Islet of Langerhans (tissue), 1 donor: ENCODE measurements around the gene PDIA5.
"Not testable (repeated sequence)": the region's sequence is repeated elsewhere in the genome, so short reads cannot be mapped to it uniquely, and the experiment has no call there.

Experiments used
- FAIRE-seq: peaks from one replicate; lab custom pipeline; 2011; peaks lifted over from hg19 to GRCh38; lab: Jason Lieb, UNC

Gene PDIA5

DNA sequence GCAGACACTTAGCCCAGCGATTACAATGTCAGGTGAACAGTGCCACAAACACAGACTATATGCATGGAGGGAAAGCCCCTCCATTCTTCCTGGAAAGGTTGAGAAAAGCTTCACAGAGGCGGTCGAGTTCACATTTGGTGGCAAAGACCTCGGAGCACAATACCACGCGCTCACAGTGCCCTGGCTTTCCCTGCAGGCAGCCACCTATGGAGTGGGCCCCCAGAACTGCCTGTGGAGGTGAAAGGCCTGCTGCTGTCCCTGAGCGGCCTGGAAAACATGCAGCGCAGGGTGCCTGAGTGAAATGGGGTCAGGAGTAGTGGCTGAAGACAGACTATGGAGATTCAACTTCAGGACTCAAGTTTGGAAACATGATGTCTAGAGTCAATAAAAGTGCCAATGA lies 26.9 kb downstream of the PDIA5 start:
- no peak for FAIRE-seq

DNA sequence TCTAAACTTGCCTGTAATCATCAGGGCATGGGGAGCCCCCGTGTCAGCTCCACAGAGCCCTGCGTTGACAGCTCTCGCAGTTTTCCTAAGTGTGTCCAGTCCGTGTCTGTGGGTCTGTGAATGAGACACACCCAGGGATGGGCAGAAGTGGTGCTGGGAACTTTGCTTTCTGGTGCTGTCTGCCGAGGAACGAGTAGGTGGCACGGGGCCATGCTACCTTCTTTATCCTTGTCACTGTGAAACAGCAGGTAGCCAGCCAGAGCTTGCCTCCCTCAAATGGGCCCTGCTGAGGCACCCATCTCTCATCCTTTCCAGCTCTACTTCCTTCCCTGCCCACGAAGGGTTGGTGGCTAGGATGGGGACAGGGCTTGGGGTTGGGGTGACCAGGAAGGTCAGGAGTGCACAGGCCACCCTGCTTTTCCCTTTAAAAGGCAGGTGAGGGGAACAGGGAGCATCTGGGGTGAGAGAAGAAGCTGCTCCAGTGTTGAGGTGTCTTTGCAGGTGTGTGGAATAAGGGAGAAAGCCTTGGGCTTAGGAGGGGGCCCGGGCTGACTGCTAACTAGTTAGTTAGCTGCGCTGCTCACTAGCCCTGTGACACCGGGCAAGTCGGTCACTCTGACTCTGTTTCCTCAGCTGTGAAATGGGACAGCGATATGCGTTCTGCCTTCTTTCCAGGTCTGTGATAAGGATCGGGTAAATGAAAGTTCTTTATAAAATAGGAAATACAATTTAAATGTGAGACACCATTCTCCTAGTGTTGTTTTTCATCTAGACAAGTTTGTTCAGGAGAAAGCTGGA lies 27.9 kb downstream of the PDIA5 start:
- no peak for FAIRE-seq

DNA sequence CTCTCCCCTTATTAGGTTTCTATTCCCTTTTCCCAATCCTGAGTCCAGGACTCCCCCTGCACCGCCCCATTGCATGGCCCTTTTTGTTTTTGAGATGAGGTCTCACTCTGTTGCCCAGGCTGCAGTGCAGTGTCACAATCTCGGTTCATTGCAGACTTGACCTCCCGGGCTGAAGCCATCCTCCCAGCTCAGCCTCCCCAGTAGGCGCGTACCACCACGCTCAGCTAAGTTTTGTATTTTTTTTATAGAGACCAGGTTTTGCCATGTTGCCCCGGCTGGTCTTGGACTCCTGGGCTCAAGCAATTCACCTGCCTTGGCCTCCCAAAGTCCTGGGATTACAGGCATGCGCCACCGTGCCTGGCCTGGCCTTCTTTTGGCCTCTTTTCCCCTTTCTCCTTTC lies 29.3 kb downstream of the PDIA5 start:
- no peak for FAIRE-seq

DNA sequence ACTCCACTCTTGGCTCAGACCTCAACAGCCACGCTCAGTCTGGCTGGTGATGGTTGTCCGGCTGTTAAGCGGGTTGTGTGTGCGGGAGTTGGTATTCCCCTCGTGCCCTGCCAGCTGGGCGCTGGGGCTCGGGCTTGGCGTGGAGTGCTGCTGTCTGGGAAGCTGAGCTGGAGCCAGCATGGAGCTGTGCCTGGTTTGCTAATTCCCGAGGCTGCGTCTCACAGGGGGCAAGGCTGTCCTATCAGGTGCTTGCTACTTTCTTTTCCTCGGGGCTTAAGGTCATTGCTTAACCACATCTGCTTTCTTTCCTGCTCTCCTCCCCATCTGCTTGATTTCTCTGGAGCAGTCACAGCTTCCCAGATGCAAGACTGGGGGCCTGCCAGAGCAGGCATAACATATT lies 29.9 kb downstream of the PDIA5 start:
- no peak for FAIRE-seq

DNA sequence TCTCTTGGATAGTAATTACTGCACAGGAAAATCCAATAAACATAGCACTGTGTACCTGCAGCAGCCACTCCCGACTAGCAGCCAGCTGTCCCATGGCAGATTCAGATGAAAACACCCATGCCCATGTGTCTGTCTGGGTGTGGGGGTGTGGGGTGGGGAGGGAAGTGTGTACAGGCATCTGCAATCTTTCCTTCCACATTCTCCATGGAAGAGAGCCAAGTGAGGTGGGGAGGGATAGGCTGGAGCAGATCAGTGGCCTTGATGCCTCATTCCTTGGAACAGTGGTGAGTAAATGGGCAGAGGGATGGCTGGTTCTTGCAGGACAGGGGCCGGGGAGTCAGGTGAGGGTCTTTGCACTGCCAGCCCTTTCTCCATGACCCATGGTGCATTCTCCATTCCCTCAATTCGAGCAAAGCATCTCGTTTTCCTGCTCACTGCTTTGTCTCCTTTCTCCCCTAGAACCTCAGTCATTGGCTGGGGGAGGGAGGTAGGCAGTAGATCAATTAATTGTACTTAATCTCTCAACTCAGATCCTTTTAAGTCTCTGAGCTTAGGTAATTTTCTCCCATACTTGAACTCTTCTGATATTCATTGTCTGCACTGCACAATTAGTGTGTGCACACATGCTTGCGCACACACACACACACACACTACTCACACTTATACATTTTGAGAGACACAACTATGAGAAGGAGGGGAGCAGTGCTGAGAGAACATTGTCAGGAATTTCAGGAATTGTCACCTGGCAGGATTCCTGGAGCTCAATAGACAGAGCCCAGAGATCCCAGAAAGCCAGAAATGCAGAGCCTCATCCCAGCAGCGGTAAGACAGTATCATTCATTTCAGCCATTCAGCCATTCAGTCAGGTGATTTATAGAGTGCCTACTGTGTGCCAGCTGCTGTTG lies 31.9 kb downstream of the PDIA5 start:
- FAIRE-seq = no peak

DNA sequence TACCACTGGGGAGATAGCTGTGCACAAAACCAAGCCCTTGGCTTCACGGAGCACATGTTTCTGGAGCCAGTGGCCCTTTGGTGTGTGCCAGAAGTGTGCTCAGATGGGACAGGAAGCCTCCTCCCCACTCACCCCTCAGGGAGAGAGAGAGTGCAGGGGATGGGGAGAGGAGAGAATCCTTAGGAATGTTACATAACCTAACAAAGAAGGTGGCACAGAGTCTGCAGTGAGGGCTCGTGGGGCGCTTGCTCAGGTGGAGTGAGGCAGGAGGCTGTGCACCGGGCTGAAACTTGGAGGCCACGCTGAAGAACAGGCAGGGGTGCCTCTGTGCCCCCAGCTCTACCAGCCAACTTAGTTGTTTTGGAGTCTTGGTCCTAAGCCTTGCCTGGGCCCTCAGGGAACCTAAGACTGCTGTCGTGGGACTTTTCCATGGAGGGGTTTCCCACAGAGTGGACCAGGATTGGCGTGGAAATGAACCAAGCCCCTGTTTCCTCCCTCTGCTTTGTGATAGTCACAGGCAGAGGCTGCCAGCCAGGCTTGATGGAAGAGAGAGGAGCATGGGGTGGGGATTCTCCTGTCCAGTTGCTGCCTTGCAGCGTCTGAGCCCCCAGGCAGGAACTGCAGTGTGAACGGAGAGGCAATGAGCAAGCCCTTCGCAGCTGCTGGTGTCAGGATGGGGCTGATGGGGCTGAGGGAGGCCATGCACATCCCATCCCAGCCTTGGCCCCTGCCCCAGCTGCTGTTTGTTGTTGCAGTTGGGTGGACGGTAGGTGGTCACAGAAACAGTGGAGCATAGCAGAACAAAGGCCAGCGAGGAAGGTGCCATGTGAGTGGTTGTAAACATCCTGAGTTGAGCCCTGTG lies 32.7 kb downstream of the PDIA5 start:
- FAIRE-seq = no peak

DNA sequence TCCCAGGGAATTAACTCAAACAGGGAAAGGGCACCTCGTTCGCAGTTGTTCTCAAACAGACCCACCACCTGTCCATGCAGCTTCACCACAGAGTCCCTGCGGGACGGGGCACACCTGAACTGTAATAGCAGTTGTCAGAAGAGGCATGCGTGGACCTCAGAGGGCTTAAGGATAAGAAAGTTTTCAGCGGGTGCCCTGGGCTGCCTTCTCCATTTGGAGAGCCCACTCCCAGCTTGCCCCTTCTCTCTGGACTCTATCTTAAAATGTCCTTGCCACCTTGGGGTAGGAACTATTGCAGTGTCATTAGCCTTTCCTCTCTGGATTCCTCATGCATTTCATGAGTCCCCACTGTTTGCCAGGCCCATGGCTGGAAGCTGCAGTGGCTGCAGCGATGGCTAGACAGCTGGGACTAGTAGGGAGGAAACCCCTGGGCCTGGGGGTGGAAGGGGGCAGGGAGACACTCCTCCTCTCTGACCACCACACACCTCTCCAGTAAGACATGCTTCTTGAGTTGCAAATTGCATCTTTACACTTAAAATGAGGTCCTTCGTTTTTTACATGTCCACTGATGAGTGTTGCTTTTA lies 33.5 kb downstream of the PDIA5 start:
- no peak for FAIRE-seq

DNA sequence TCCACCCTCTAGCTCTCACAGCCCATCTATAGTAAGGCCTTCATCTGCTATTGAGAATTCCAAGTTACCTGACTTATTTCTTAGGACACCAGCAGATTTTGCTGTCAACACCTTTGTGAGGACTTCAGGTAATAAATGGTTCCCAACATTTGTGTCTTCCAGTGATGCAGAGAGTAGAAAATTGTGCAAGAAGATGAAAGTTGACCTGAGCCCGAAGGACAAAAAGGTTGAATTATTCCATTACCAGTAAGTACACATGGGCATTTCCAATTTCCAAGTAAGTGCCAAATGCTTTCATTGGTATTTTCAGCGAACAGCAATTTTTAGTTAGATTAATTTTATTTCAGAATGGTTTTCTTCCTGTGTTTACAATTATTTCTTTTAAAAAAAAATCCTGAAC lies 35.4 kb downstream of the PDIA5 start:
- FAIRE-seq = no peak

DNA sequence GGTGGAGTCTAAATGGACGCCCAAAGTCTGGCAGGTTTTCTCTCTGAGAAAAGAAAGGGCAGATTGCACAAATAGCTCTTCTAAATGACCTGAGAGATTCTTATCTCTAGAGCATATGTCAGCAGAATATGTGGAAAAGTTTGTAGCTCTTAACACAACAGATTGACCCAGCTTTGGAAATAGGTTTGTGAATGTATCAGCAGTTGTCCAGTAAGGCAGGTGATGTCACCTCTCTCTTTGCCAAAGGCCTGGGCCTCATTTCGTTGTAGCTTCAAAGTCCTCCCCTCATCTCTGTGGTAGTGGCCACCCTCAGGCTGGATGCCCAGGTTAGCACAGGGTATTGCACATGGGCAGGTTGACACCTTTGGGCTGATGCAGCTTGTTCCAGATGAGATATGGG lies 36.0 kb downstream of the PDIA5 start:
- FAIRE-seq = no peak

DNA sequence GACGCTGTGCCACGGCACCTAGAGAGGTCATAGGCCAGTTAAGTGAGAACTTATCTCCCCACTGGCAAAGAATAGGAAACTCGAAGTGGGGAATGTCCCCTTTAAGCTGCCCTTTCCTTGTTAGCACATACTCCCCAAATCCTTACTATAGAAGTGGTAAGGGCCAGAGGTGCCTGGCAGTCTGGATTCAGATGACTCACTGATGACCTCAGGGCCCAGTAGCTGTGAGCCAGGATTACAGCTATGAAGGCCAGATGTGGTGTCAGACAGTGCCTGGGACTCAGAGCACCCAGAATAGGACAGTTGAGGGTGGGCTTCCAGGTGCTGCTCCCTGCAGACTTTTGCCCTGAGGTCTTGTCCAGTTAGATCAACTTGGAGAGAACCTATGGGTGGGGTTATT lies 37.7 kb downstream of the PDIA5 start:
- no peak for FAIRE-seq

DNA sequence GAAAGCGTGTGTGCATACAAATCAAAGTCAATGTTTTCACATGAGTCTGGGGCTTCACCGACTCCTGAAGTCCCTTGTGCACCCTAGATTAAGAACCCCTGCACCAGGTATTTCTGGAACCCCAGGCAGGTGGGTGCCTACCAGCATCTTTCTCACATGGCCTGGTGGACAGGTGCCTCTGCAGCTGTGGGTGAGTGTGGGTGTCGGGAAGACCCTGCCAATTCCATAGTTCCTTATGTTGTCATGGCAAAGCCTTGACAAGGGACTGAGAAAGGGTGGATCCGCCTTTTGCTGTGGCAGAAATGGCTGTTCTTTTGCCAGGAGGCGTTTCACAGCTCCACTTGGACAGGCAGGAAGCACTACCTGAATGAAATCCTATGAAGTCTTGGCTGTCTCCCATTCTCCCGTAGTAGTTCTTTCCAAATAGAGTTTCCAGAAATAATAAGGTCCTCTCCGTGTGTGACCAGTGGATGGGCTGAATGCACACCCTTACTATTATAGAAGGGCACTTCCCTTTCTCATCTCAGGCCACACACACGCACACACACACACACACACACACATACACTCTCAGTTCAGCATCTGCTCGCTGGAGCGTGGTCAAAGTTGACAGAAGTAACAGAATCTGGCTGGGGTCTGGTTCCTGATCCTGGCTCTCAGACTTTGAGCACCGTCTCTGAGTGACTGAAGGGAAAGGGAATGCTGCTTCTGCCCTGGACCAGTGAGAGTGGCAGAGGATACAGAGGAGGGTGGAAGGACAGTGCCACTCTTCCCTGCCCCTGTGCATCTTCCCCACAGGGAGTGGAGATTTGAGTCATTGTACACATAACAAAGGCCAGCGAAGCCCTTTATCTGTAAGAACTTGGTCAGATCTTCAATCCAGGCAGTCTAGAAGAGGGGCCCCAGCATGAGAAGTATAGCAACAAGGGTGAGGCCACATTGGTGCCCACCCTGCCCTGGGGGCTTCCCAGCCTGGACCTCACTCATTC lies 38.7 kb downstream of the PDIA5 start:
- FAIRE-seq = no peak

DNA sequence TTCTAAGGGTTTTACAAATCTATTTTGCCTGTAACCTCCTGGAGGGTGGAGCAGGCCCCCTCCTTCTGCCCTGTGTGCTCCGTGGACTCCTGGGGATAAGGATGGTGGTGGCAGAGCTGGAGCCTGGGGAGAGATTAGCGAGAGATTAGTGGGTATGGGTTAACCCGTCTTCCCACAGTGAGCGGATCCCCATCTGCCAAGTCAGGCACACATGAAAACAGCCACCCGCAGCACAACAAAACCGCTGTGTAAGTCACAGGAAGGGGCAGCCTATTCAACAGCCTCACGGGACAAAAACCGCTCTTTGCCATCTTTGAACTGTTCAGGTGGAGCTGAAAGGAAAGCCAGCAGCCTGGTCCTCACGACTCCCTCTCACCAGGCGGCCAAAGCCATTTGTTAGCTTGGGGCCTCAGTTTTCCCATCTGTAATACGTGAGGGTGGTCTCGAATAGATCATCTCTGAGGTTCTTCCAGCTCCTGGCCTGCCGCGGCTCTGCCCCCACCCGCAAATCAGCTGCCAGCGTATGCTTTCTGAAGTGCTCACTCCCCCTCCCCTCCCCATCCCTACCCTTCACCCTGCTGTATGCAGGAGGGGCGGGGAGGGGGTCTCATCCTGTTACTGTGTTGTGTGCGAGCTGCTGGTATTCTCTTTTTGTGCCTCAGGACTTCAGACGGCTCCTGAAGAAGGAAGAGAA lies 43.6 kb downstream of the PDIA5 start:
- FAIRE-seq = no peak

DNA sequence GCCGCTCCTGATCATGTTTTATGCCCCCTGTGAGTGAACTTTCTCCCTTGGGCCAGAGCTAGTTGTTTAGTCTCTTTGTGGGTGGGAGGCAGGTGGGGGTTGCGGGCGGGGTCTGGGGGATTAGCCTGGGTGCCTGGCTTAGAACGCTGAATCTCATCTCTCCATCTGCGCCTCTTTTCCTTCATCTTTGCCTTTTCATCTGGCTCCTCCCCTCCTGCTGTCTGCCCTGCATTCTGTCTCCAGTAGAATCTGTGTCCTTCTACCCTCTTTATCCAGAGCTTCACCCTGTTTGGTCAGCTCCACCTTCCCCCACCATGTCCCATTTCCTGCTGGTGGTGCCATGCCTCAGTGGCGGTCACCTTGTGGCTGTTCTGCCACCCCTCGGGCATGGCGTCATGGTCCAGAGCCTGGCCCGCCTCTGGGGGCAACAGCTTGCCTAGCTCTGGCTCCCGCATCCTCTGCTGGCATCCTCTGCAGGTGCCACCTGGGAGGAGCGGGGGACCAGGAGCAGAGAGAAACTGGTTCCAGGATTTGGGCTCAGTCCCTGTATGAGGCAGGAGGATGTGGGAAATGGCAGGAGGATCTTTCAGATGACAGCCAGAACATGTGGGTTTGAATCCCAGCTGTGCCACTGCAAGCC lies 44.3 kb downstream of the PDIA5 start:
- no peak for FAIRE-seq

DNA sequence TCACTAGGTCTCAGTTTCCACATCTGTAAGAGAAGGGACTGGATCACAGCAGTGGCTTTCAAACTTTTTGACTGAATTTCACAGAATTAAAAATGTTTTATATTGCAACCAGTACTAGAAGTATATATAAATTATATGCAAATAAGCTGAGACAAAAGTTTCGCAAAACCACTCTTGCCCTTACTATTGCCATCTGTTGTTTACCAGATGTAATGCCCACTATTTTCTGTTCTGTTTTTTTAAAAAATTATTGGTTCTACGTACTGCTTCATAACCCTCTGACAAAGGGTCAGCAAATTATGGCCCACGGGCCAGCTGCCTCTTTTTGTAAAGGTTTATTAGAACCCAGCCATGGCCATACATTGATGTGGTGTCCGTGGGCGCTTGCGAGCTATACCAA lies 44.8 kb downstream of the PDIA5 start:
- FAIRE-seq = no peak

DNA sequence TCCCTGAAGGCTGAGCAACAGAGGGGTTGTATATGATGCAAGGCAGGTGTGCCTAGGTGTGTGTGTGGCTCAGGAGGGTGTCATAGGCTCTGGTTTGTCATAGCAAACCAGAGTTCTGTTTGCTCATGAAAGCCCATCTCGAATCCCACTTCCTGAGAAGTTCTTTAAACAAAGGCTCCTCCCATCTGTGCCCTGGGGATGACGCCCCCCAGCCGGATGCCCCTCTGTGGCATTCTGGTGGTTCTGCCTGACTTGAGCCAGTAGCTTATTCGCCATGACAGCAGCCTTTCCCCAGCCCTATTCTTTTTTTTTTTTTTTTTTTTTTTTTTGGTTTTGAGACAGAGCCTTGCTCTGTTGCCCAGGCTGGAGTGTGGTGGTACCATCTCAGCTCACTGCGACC lies 45.4 kb downstream of the PDIA5 start:
- FAIRE-seq = no peak

DNA sequence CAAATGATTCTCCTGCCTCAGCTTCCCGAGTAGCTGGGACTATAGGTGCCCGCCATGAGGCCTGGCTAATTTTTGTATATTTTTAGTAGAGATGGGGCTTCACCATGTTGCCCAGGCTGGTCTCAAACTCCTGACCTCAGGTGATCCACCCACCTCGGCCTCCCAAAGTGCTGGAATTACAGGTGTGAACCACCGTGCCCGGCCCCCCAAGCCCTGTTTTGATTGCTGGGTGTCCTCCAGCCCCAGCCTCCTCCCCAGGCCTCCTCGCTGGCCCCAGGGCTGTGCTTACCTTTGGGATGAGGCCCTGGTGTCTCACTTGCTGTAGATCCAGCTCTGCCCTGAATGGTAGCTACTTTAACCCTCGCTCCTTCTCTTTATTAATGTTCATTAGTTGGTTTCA lies 45.8 kb downstream of the PDIA5 start:
- not testable (repeated sequence) for FAIRE-seq

DNA sequence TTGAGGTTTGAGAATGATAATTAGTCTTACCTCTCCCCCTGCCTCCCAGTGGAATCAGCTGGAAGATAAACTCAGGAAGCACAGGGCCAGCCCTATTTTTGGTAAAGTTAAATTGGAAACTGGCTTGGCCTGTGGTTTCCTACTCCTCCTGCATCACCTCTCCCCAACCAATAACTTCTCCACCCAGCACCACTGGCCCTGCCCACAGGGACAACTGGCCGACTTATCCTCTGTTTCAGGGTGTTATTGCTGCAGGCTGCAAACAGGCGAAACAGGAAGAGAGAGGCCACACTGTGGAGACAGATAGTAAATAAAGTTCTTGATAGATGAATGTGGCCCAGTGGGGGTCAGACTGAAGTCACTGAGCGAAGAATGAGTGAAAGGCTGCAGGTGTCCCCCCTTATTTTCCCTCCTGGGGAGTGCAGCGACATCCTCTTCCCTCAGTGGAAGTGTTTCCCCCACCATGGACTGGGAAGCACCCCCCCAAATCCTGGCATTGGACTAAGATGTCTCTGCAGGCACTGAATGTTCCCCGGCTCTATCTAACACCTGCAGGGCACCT lies 47.1 kb downstream of the PDIA5 start:
- FAIRE-seq = no peak

DNA sequence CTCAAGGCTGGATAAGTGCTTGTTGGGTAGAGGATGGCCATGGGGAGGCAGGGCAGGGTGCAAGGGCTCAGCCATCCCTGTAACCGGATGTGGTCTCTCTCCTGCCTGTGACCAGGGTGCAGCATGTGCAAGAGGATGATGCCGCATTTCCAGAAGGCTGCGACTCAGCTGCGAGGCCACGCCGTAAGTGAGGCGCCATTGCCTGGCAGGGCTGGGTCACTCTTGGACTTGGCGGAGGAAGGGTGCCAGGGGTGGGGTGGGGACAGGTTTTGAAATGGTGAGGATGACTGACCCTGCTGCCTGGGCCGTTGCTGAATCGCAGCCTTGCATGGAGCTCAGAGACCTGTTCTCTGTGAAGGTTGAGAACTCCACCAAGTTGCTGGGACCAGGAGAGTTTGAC lies 49.3 kb downstream of the PDIA5 start:
- FAIRE-seq = no peak

DNA sequence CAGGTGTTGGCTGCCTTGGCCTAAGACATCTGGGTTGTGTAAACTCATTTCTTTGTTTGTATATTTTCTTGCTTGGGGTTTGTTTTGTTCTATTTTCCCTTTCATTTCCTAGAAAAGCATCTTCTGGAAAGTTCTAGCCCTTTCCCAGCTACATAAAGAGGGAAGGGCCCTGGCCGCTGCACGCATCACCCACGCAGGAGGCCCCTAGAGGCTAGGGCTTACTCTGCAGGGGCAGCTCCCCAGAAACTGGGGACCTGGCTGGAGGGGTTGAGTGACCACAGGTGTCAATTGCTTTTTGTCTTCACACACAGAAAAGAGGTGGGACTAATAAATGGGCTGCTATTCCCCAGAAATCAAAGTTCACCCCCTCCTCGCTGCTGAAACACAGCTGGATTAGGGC lies 52.6 kb downstream of the PDIA5 start:
- FAIRE-seq = no peak

DNA sequence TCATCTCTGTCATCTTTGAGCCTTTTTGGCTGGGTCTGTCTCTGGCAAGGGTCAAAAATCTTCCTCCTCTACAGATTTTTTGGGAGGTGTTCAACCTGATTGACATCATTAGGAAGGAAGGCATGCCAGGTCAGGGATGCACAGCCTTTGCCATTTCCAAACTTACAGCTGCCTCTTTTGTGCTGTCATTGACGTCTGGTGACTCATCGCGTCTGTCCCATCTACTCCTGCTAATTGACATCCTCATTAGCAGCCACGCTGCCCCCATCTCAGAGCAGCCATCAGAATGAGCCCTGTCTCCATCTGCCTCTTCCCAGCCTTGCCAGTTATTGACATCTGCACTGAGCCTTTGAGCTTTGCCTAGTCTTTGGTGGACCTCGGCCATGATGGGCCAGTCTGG lies 53.0 kb downstream of the PDIA5 start:
- FAIRE-seq = no peak
